Trophoblast cell (in vitro differentiated cells and primary cell): Measurements from ENCODE around the gene PSPC1.

Experiments
- DNase-seq, 2 donors: peaks; one replicate each; pipeline ENCODE4 v3.0.0-alpha.2; 2016
- H2AFZ ChIP-seq: 2 replicates; pipeline ENCODE4 v1.6.1; 2013; ENCODE audit warnings: low read length, moderate library complexity, mild to moderate bottlenecking; ENCODE audit not compliant: insufficient read depth, poor library complexity
- H2AK5ac ChIP-seq: 2 replicates; pipeline ENCODE4 v1.6.1; 2013; ENCODE audit warnings: mild to moderate bottlenecking, low read length
- H2BK120ac ChIP-seq: 2 replicates; pipeline ENCODE4 v1.6.1; 2013; ENCODE audit warnings: low read length, mild to moderate bottlenecking, moderate library complexity; ENCODE audit not compliant: insufficient read depth, poor library complexity
- H2BK12ac ChIP-seq: 2 replicates; pipeline ENCODE4 v1.6.1; 2013; ENCODE audit warnings: mild to moderate bottlenecking, low read length, moderate library complexity
- H2BK5ac ChIP-seq: 2 replicates; pipeline ENCODE4 v1.6.1; 2013; ENCODE audit warnings: low read length, low read depth, moderate library complexity, mild to moderate bottlenecking; ENCODE audit not compliant: poor library complexity
- H3K14ac ChIP-seq: 2 replicates; pipeline ENCODE4 v1.6.1; 2013; ENCODE audit warnings: mild to moderate bottlenecking, low read length
- H3K18ac ChIP-seq: 2 replicates; pipeline ENCODE4 v1.6.1; 2013; ENCODE audit warnings: mild to moderate bottlenecking, low read length
- H3K23ac ChIP-seq: 2 replicates; pipeline ENCODE4 v1.6.1; 2013; ENCODE audit warnings: low read length
- H3K27ac ChIP-seq: 2 replicates; pipeline ENCODE4 v1.5.1; 2013; ENCODE audit warnings: low read depth, mild to moderate bottlenecking, inconsistent platforms, low read length, moderate library complexity
- H3K27me3 ChIP-seq: 2 replicates; pipeline ENCODE4 v1.6.1; 2013; ENCODE audit warnings: inconsistent platforms, mild to moderate bottlenecking, low read length, moderate library complexity; ENCODE audit not compliant: insufficient read depth
- H3K36me3 ChIP-seq, 2 experiments: 1 replicate in 1 of 2; 2 replicates in 1 of 2; pipeline ENCODE4 v1.6.1; 2013; ENCODE audit warnings: low read length in 2 of 2, mild to moderate bottlenecking in 2 of 2, moderate library complexity in 1 of 2; ENCODE audit not compliant: insufficient read depth in 2 of 2, control insufficient read depth in 1 of 2
- H3K4ac ChIP-seq: 2 replicates; pipeline ENCODE4 v1.6.1; 2013; ENCODE audit warnings: low read depth, mild to moderate bottlenecking, low read length, moderate library complexity
- H3K4me1 ChIP-seq, 2 experiments: 1 replicate in 1 of 2; 2 replicates in 1 of 2; pipeline ENCODE4 v1.6.1; 2013; ENCODE audit warnings: low read length in 2 of 2, mild to moderate bottlenecking in 2 of 2, moderate library complexity in 1 of 2; ENCODE audit not compliant: insufficient read depth in 2 of 2, control insufficient read depth in 1 of 2
- H3K4me2 ChIP-seq: 2 replicates; pipeline ENCODE4 v1.6.1; 2013; ENCODE audit warnings: inconsistent platforms, mild to moderate bottlenecking, low read length, moderate library complexity
- H3K4me3 ChIP-seq: 2 replicates; pipeline ENCODE4 v1.5.1; 2013; ENCODE audit warnings: mild to moderate bottlenecking, low read depth, low read length, inconsistent platforms
- H3K79me1 ChIP-seq: one replicate; pipeline ENCODE4 v1.6.1; 2013; ENCODE audit warnings: low read length
- H3K79me2 ChIP-seq: 2 replicates; pipeline ENCODE4 v1.6.1; 2013; ENCODE audit warnings: low read length, mild to moderate bottlenecking; ENCODE audit not compliant: control insufficient read depth, insufficient read depth, poor library complexity
- H3K9ac ChIP-seq: 2 replicates; pipeline ENCODE4 v1.6.1; 2013; ENCODE audit warnings: mild to moderate bottlenecking, low read length
- H3K9me3 ChIP-seq: 2 replicates; pipeline ENCODE4 v1.6.1; 2013; ENCODE audit warnings: low read depth, mild to moderate bottlenecking, control low read depth, inconsistent platforms, low read length; ENCODE audit not compliant: insufficient read depth
- H4K12ac ChIP-seq: 2 replicates; pipeline ENCODE4 v1.6.1; 2013; ENCODE audit warnings: low read depth, mild to moderate bottlenecking, low read length, moderate library complexity
- H4K8ac ChIP-seq: 2 replicates; pipeline ENCODE4 v1.6.1; 2013; ENCODE audit warnings: low read depth, mild to moderate bottlenecking, low read length, moderate library complexity
- H4K91ac ChIP-seq: one replicate; pipeline ENCODE4 v1.6.1; 2013; ENCODE audit warnings: low read depth, mild to moderate bottlenecking, low read length, moderate library complexity
- WGBS: extraction: QIAGEN DNeasy Blood & Tissue Kit; methylation state at CpG from one replicate; pipeline ENCODE4 v1.1.7; 2013; ENCODE audit warnings: missing lambda C conversion rate; ENCODE audit not compliant: insufficient read length, insufficient coverage; ENCODE audit errors: extremely low coverage; 5-methylcytosine and 5-hydroxymethylcytosine counted together

The PSPC1 gene

GRCh38 chr13:19668778-19669177, 114.0 kb downstream of the PSPC1 start:
- H2BK120ac ChIP-seq = no peak overlapping the region
- no CpG with 5 or more reads among the region's 9 CpGs for WGBS
- no peak overlapping the region for H4K8ac ChIP-seq
- H4K12ac ChIP-seq = no peak overlapping the region
- H3K18ac ChIP-seq = no peak overlapping the region
- H2AK5ac ChIP-seq = no peak overlapping the region
- H3K27me3 ChIP-seq = no peaks in the 10 kb centered on the region
- no peaks in the 10 kb centered on the region for H3K79me1 ChIP-seq
- no peak overlapping the region for H2BK12ac ChIP-seq
- H4K91ac ChIP-seq = no peak overlapping the region
- H3K4me1 ChIP-seq = peaks cover under 1% of the 10 kb centered on the region in 2 experiments
- H3K4ac ChIP-seq = no peak overlapping the region
- no peak overlapping the region for H3K27ac ChIP-seq
- H2AFZ ChIP-seq = no peak overlapping the region
- no peaks in the 10 kb centered on the region for H3K79me2 ChIP-seq
- no peak for DNase-seq
- H3K4me3 ChIP-seq = peak overlapping the region; percentile 6
- no peak overlapping the region for H3K9ac ChIP-seq
- H3K9me3 ChIP-seq = no peaks in the 10 kb centered on the region
- H3K4me2 ChIP-seq = no peak overlapping the region
- no peak overlapping the region for H3K14ac ChIP-seq
- peaks cover 43 to 67% of the 10 kb centered on the region in 2 experiments for H3K36me3 ChIP-seq
- no peak overlapping the region for H2BK5ac ChIP-seq
- no peak overlapping the region for H3K23ac ChIP-seq

- Histone ChIP-seq H3K36me3 (peaks cover 55 to 62% of the 10 kb centered on the region in 2 experiments), H3K9ac (no peak overlapping the region), H2BK5ac (no peak overlapping the region), H2AFZ (no peak overlapping the region), H4K12ac (no peak overlapping the region), H3K4me3 (no peak overlapping the region), H3K9me3 (no peaks in the 10 kb centered on the region), H2AK5ac (no peak overlapping the region), H3K23ac (no peak overlapping the region), H3K79me2 (no peaks in the 10 kb centered on the region), H2BK120ac (no peak overlapping the region), H2BK12ac (no peak overlapping the region), H4K91ac (no peak overlapping the region), H4K8ac (no peak overlapping the region), H3K18ac (no peak overlapping the region), H3K4ac (no peak overlapping the region), H3K79me1 (no peaks in the 10 kb centered on the region), H3K27ac (no peak overlapping the region), H3K4me2 (no peak overlapping the region), H3K4me1 (peaks cover 7 to 9% of the 10 kb centered on the region in 2 experiments), H3K14ac (no peak overlapping the region), H3K27me3 (no peaks in the 10 kb centered on the region)
- DNase-seq = no peak
- WGBS = no CpG with 5 or more reads among the region's 14 CpGs
Measured at GRCh38 chr13:19665427-19665859, 117.3 kb downstream of the PSPC1 start.

GRCh38 chr13:19664481-19665230, 118.1 kb downstream of the PSPC1 start:
- Histone ChIP-seq H3K36me3 (peaks cover 52 to 57% of the 10 kb centered on the region in 2 experiments), H3K9me3 (no peaks in the 10 kb centered on the region), H2BK5ac (no peak overlapping the region), H2BK120ac (no peak overlapping the region), H3K4me2 (no peak overlapping the region), H3K27me3 (no peaks in the 10 kb centered on the region), H3K4me1 (peaks cover 7 to 9% of the 10 kb centered on the region in 2 experiments), H3K79me1 (no peaks in the 10 kb centered on the region), H2AFZ (no peak overlapping the region), H3K4ac (no peak overlapping the region), H3K4me3 (no peak overlapping the region), H3K18ac (no peak overlapping the region), H3K14ac (no peak overlapping the region), H3K9ac (no peak overlapping the region), H2AK5ac (no peak overlapping the region), H4K12ac (no peak overlapping the region), H2BK12ac (no peak overlapping the region), H3K27ac (no peak overlapping the region), H3K79me2 (no peaks in the 10 kb centered on the region), H4K8ac (no peak overlapping the region), H3K23ac (no peak overlapping the region), H4K91ac (no peak overlapping the region)
- WGBS = no CpG with 5 or more reads among the region's 14 CpGs
- DNase-seq = no peak

GRCh38 chr13:19663416-19663979, 119.2 kb downstream of the PSPC1 start:
- no peak overlapping the region for H3K23ac ChIP-seq
- H2BK120ac ChIP-seq = no peak overlapping the region
- no peak overlapping the region for H4K91ac ChIP-seq
- H3K79me2 ChIP-seq = no peaks in the 10 kb centered on the region
- H3K27me3 ChIP-seq = no peaks in the 10 kb centered on the region
- H3K79me1 ChIP-seq = no peaks in the 10 kb centered on the region
- H3K4me3 ChIP-seq = no peak overlapping the region
- no peaks in the 10 kb centered on the region for H3K9me3 ChIP-seq
- no peak overlapping the region for H2BK5ac ChIP-seq
- H2AFZ ChIP-seq = no peak overlapping the region
- no peak overlapping the region for H3K4ac ChIP-seq
- H2BK12ac ChIP-seq = no peak overlapping the region
- H4K8ac ChIP-seq = no peak overlapping the region
- H4K12ac ChIP-seq = peak overlapping the region; percentile 25
- no peak overlapping the region for H3K27ac ChIP-seq
- H3K9ac ChIP-seq = no peak overlapping the region
- peaks cover 46 to 51% of the 10 kb centered on the region in 2 experiments for H3K36me3 ChIP-seq
- no peak overlapping the region for H2AK5ac ChIP-seq
- no peak overlapping the region for H3K4me2 ChIP-seq
- no peak overlapping the region for H3K18ac ChIP-seq
- H3K4me1 ChIP-seq = peaks cover 7 to 9% of the 10 kb centered on the region in 2 experiments
- WGBS = no CpG with 5 or more reads among the region's 13 CpGs
- DNase-seq = peak; percentile 86 to 92
- H3K14ac ChIP-seq = no peak overlapping the region
